ENCODE results near the gene SLC2A10. TPM values are rescaled to one million over a fixed set of nuclear protein-coding genes. Genes with fewer than 3 reads are reported as not detected.

Gene SLC2A10
- total RNA-seq, 2 experiments from 2014 or later = not detected

DNA sequence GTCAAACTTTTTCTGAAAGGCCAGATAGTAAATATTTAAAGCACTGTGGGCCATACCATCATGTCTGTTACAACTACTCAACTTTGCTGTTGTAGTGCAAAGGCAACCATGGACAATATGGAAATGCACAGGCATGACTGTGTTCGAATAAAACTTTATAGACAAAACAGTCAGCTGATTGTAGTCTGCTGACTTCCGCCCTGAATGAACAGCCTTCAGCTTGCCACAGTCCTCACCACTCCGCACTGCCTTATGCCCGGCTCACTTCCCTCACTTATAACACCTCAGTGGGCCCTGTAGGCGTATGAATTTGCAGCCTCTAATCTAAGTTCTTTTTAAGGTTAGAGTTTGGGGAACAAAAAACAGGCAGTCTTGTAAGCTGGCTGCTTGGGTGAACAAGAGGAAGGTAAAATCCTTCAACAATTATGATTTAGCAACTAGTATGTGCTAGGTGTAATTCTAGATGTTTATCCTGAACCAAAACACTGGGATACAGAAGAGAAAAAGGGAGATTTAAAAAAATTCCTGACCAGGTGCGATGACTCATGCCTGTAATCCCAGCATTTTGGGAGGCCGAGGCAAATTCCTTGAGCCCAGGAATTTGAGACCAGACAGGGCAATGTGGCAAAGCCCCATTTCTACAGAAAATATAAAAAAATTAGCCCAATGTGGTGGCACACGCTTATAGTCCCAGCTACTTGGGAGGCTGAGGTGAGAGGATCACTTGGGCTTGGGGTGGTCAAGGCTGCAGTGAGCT is 6.8 kb upstream of the SLC2A10 start:
- Mint-ChIP-seq H3K27me3 (peaks cover 35% of the 10 kb centered on the region), H3K4me1 (peaks cover 2% of the 10 kb centered on the region), H3K4me3 (no peak overlapping the region), H3K27ac (no peak overlapping the region), H3K9me3 (peaks cover 5% of the 10 kb centered on the region), H3K36me3 (no peaks in the 10 kb centered on the region)
- DNase-seq = no peak
- ATAC-seq (ENCODE audit: low read depth) = no peak
- POLR2A ChIA-PET = no interaction called here

DNA sequence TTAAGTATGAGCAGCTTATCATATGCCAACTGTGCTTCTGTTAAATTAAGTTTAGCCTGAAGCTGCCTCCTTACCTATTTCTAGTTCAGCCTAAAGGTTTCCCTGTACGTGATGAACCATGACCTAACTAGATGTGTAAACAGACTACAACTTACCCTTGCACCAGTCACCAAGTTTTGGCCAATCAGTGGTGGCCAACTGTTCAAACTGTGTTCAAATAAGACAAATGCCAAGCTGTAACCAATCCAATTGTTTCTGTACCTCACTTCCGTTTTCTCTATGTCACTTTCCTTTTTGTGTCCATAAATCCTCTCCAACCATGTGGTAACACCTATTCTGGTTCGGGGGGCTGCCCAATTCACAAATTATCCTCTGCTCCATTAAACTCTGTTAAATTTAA is 6.0 kb upstream of the SLC2A10 start:
- Mint-ChIP-seq H3K27ac (no peak overlapping the region), H3K4me3 (no peak overlapping the region), H3K4me1 (peaks cover 2% of the 10 kb centered on the region), H3K36me3 (no peaks in the 10 kb centered on the region), H3K27me3 (peaks cover 37% of the 10 kb centered on the region), H3K9me3 (peaks cover 5% of the 10 kb centered on the region)
- ATAC-seq (ENCODE audit: low read depth) (no peak), DNase-seq (no peak)
- POLR2A ChIA-PET = no interaction called here

- no peak overlapping the region for H3K4me3 Mint-ChIP-seq
- ATAC-seq (ENCODE audit: low read depth) (no peak), DNase-seq (no peak)
- POLR2A ChIA-PET = no interaction called here
- H3K9me3 Mint-ChIP-seq = peaks cover 5% of the 10 kb centered on the region
- H3K36me3 Mint-ChIP-seq = no peaks in the 10 kb centered on the region
- H3K27me3 Mint-ChIP-seq = peaks cover 44% of the 10 kb centered on the region
- no peak overlapping the region for H3K27ac Mint-ChIP-seq
- peaks cover 4% of the 10 kb centered on the region for H3K4me1 Mint-ChIP-seq
Observed at GRCh38 chr20:46704714-46705377, 4.6 kb upstream of the SLC2A10 start.

- Mint-ChIP-seq H3K27ac (no peak overlapping the region), H3K4me1 (peaks cover 9% of the 10 kb centered on the region), H3K36me3 (no peaks in the 10 kb centered on the region), H3K27me3 (peaks cover 46% of the 10 kb centered on the region), H3K9me3 (peaks cover 5% of the 10 kb centered on the region), H3K4me3 (no peak overlapping the region)
- DNase-seq = no peak
- POLR2A ChIA-PET = no interaction called here
- ATAC-seq (ENCODE audit: low read depth) = no peak
Observed at GRCh38 chr20:46705378-46705729, 4.1 kb upstream of the SLC2A10 start.

DNA sequence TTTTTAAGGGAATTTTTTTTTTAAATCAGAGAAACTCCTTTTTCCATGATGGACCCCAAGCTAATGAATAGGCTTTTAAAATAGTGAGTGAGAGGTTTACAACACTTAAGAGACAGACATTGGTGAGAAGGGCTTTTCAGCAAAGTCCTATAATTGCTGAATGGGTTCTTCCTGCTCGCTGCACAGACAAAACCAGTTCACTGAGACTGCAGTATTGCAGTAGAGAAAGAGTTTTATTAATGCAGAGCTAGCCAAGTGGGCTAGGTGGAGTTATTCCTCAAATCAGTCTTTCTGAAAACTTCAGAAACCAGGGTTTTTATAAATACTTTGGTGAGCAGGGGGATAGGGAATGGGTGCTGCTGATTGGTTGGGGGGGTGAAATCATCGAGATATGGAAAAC is 3.2 kb upstream of the SLC2A10 start:
- Mint-ChIP-seq H3K4me1 (peaks cover 12% of the 10 kb centered on the region), H3K4me3 (no peak overlapping the region), H3K9me3 (peaks cover 5% of the 10 kb centered on the region), H3K36me3 (no peaks in the 10 kb centered on the region), H3K27ac (no peak overlapping the region), H3K27me3 (peaks cover 51% of the 10 kb centered on the region)
- no peak for ATAC-seq (ENCODE audit: low read depth)
- POLR2A ChIA-PET = no interaction called here
- DNase-seq = no peak

- Mint-ChIP-seq H3K36me3 (no peaks in the 10 kb centered on the region), H3K4me3 (no peak overlapping the region), H3K27me3 (peaks cover 57% of the 10 kb centered on the region), H3K4me1 (peaks cover 12% of the 10 kb centered on the region), H3K9me3 (peaks cover 5% of the 10 kb centered on the region), H3K27ac (no peak overlapping the region)
- ATAC-seq (ENCODE audit: low read depth) (no peak), DNase-seq (no peak)
- POLR2A ChIA-PET = no interaction called here
Observed at GRCh38 chr20:46708172-46708860, 1.1 kb upstream of the SLC2A10 start.

GRCh38 chr20:46709055-46709458 is 392 bp upstream of the SLC2A10 start:
- ATAC-seq (ENCODE audit: low read depth) (no peak), DNase-seq (no peak)
- peak overlapping the region; percentile 54 for H3K27ac Mint-ChIP-seq
- H3K27me3 Mint-ChIP-seq = peaks cover 57% of the 10 kb centered on the region
- H3K36me3 Mint-ChIP-seq = no peaks in the 10 kb centered on the region
- H3K4me1 Mint-ChIP-seq = peaks cover 12% of the 10 kb centered on the region
- POLR2A ChIA-PET = no interaction called here
- peak overlapping the region; percentile 63 for H3K4me3 Mint-ChIP-seq
- H3K9me3 Mint-ChIP-seq = peaks cover 5% of the 10 kb centered on the region

DNA sequence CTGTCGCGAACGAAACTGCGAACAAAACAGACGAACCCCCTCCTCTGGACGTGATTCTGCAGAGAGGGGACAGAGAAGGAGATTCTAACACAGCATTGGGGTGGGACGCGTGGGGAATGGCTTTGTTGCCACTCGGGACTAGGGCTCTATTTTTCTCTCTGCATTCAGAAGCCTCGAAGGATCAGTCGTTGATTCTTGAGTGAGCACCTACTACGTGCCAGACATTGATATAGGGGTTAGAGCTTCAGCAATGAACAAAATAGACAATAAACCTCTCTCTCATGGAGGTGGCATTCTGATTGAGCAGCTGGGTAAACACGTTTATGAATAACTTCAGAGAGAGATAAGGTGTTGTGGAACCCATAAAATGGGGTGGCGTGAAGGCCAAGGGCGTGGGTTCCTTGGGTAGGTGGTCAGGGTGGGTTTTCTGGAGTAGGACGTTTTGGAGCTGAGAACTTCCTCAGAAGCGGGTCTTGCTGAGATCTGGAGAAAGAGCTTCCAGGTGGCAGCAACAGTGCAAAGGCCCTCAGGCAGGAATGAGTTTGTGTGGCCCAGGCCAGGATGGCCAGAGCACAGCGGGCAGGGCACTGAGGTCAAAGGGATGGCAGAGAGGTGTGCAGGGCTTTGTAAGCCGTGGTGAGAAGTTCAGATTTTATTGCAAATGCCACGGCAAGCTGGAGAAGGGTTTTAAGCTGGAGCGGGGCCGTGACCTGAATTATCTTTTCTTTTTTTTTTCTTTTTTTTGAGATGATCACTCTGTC is 884 bp downstream of the SLC2A10 start:
- no peak for DNase-seq
- Mint-ChIP-seq H3K4me3 (peak overlapping the region; percentile 74), H3K27me3 (peaks cover 44% of the 10 kb centered on the region), H3K9me3 (peaks cover 4% of the 10 kb centered on the region), H3K4me1 (peaks cover 12% of the 10 kb centered on the region), H3K36me3 (no peaks in the 10 kb centered on the region), H3K27ac (peak overlapping the region; percentile 40)
- ATAC-seq (ENCODE audit: low read depth) = no peak
- POLR2A ChIA-PET = no interaction called here

DNA sequence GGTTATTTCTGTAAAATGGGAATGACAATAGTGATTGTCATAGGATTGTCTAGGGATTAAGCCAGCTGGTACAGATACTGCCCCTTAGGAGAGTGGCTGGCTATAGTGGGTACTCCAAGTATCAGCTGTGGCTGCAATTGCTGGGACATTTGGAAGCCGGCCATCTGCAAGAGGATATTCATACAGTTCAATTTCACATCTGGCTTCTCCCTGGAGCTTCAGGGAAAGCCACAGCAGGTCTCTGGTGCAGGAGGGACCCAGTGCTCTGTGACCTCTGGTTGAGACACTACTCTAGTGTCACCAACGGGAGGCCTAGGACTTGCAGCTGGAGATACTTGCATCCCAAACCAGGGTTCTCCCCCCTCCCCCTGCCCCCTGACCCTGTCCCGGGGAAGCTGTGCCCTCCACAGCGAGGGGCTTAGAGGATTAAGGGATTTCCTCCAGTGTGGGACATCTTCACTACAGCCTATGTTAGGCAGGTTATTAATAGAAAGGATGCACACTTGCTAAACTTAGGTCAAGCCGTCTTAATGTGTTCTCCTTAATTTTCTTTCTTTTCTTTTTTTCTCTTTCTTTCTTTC is 2.7 kb downstream of the SLC2A10 start:
- ATAC-seq (ENCODE audit: low read depth) (no peak), DNase-seq (no peak)
- peaks cover 35% of the 10 kb centered on the region for H3K27me3 Mint-ChIP-seq
- POLR2A ChIA-PET = no interaction called here
- peaks cover 12% of the 10 kb centered on the region for H3K4me1 Mint-ChIP-seq
- no peaks in the 10 kb centered on the region for H3K36me3 Mint-ChIP-seq
- H3K9me3 Mint-ChIP-seq = no peaks in the 10 kb centered on the region
- no peak overlapping the region for H3K27ac Mint-ChIP-seq
- no peak overlapping the region for H3K4me3 Mint-ChIP-seq

- peaks cover 9% of the 10 kb centered on the region for H3K4me1 Mint-ChIP-seq
- H3K27me3 Mint-ChIP-seq = peaks cover 30% of the 10 kb centered on the region
- no peak overlapping the region for H3K27ac Mint-ChIP-seq
- DNase-seq (no peak), ATAC-seq (ENCODE audit: low read depth) (no peak)
- POLR2A ChIA-PET = no interaction called here
- no peaks in the 10 kb centered on the region for H3K36me3 Mint-ChIP-seq
- peaks cover under 1% of the 10 kb centered on the region for H3K9me3 Mint-ChIP-seq
- H3K4me3 Mint-ChIP-seq = no peak overlapping the region
Observed at GRCh38 chr20:46713957-46714834, 4.7 kb downstream of the SLC2A10 start.

GRCh38 chr20:46715292-46715756 is 5.9 kb downstream of the SLC2A10 start:
- Mint-ChIP-seq H3K4me3 (no peak overlapping the region), H3K27ac (no peak overlapping the region), H3K4me1 (peaks cover 3% of the 10 kb centered on the region), H3K9me3 (peaks cover 7% of the 10 kb centered on the region), H3K27me3 (peaks cover 23% of the 10 kb centered on the region), H3K36me3 (no peaks in the 10 kb centered on the region)
- no peak for ATAC-seq (ENCODE audit: low read depth)
- POLR2A ChIA-PET = no interaction called here
- no peak for DNase-seq

GRCh38 chr20:46717818-46718541 is 8.5 kb downstream of the SLC2A10 start:
- POLR2A ChIA-PET = no interaction called here
- DNase-seq (no peak), ATAC-seq (ENCODE audit: low read depth) (no peak)
- no peaks in the 10 kb centered on the region for H3K36me3 Mint-ChIP-seq
- peaks cover 10% of the 10 kb centered on the region for H3K27me3 Mint-ChIP-seq
- H3K9me3 Mint-ChIP-seq = peaks cover 8% of the 10 kb centered on the region
- H3K4me3 Mint-ChIP-seq = no peak overlapping the region
- no peaks in the 10 kb centered on the region for H3K4me1 Mint-ChIP-seq
- no peak overlapping the region for H3K27ac Mint-ChIP-seq

Measured in activated naive CD8-positive, alpha-beta T cell treated with anti-CD3 and anti-CD28 coated beads, Interleukin-2, amount 10 ng/mL, durations not matched to agents 7 days and 5 days (primary cell).